Measurements from ENCODE around the gene TMPO.

DNA sequence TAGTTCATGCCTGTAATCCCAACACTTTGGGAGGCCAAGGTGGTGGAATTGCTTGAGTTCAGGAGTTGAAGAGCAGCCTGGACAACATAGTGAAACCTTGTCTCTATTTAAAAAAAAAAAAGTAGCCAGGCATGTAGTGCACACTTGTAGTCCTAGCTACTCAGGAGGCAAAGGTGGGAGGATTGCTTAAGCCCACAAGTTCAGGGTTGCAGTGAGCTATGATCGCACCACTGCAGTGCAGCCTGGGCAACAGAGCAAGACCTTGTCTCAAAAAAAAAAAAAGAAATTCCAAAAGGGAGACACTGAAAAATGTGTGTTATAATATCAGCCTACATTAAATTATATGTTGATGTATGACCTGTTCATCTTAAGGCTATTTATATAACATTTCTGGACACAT lies 14.7 kb downstream of the TMPO start:
- TF ChIP-seq, protein P1, sequence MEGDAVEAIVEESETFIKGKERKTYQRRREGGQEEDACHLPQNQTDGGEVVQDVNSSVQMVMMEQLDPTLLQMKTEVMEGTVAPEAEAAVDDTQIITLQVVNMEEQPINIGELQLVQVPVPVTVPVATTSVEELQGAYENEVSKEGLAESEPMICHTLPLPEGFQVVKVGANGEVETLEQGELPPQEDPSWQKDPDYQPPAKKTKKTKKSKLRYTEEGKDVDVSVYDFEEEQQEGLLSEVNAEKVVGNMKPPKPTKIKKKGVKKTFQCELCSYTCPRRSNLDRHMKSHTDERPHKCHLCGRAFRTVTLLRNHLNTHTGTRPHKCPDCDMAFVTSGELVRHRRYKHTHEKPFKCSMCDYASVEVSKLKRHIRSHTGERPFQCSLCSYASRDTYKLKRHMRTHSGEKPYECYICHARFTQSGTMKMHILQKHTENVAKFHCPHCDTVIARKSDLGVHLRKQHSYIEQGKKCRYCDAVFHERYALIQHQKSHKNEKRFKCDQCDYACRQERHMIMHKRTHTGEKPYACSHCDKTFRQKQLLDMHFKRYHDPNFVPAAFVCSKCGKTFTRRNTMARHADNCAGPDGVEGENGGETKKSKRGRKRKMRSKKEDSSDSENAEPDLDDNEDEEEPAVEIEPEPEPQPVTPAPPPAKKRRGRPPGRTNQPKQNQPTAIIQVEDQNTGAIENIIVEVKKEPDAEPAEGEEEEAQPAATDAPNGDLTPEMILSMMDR (IDR thresholded peaks at IDR 0.05; ENCODE audit: poor library complexity, severe bottlenecking) = no peak
- TF ChIP-seq EZH2 (IDR thresholded peaks at IDR 0.05; ENCODE audit: borderline replicate concordance, insufficient read depth, low read length, poor library complexity, severe bottlenecking) (no peak), SMC3 (conservative IDR thresholded peaks at IDR 0.05; ENCODE audit: poor library complexity) (no peak), EP300 (conservative IDR thresholded peaks at IDR 0.05; ENCODE audit: poor library complexity, severe bottlenecking) (no peak), RAD21 (conservative IDR thresholded peaks at IDR 0.05) (no peak), POLR2AphosphoS5 (IDR thresholded peaks at IDR 0.05) (no peak)

Data from neural cell (in vitro differentiated cells).